22Rv1 (cell line): Measurements from ENCODE around the gene REV1.
"Not testable (repeated sequence)": the region's sequence is repeated elsewhere in the genome, so short reads cannot be mapped to it uniquely, and the experiment has no call there.

Source experiments
- CTCF ChIP-seq: fragments of 450-650 bp; IDR thresholded peaks from 2 replicates; pipeline ENCODE4 v1.5.1; 2017; ENCODE audit warnings: mild to moderate bottlenecking
- ZFX ChIP-seq: fragments of 450-650 bp; IDR thresholded peaks from 2 replicates; pipeline ENCODE4 v1.6.1; 2017; ENCODE audit warnings: antibody characterized with exemption, borderline replicate concordance

GRCh38 chr2:99354825-99355224 is 135.0 kb downstream of the REV1 start:
- not testable (repeated sequence) for TF ChIP-seq CTCF, ZFX
